Measurements from ENCODE around the gene LDLRAD3.

DNA sequence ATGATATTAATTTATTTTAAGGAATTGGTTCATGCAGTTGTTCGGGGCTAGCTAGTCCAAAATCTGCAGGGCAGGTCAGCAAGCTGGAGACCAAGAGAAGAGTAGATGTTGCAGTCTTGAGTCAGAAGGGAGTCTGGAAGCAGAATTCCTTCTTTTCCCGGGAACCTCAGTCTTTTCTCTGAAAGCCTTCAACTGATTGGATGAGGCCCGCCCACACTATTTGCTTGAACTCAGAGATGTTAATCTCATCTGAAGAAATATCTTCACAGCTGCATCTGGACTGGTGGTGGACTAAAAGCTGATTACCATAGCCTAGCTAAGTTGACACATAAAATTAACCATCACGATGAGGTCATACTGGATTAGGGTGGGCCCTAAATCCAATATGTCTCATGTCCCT lies 223.2 kb downstream of the LDLRAD3 start:
- TF ChIP-seq, protein P1, sequence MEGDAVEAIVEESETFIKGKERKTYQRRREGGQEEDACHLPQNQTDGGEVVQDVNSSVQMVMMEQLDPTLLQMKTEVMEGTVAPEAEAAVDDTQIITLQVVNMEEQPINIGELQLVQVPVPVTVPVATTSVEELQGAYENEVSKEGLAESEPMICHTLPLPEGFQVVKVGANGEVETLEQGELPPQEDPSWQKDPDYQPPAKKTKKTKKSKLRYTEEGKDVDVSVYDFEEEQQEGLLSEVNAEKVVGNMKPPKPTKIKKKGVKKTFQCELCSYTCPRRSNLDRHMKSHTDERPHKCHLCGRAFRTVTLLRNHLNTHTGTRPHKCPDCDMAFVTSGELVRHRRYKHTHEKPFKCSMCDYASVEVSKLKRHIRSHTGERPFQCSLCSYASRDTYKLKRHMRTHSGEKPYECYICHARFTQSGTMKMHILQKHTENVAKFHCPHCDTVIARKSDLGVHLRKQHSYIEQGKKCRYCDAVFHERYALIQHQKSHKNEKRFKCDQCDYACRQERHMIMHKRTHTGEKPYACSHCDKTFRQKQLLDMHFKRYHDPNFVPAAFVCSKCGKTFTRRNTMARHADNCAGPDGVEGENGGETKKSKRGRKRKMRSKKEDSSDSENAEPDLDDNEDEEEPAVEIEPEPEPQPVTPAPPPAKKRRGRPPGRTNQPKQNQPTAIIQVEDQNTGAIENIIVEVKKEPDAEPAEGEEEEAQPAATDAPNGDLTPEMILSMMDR (conservative IDR thresholded peaks at IDR 0.05; ENCODE audit: low read length), result no peak
- no peak for TF ChIP-seq EZH2phosphoT487 (IDR thresholded peaks at IDR 0.05; ENCODE audit: borderline replicate concordance)

Measured in Loucy (cell line).